ENCODE data around the gene KATNAL2.

GRCh38 chr18:46917803-46918600 is 600 bp downstream of the KATNAL2 start:
- TF ChIP-seq POLR2AphosphoS5 (IDR thresholded peaks at IDR 0.05; ENCODE audit: borderline replicate concordance, low read depth, low read length) = no peak
- no peak for TF ChIP-seq EZH2 (IDR thresholded peaks at IDR 0.05)
